GM12874 (cell line): ENCODE results near the gene TINAGL1.

ENCODE experiments used
- CTCF ChIP-seq: IDR thresholded peaks from 2 replicates; pipeline ENCODE4 v1.5.1; 2011; ENCODE audit warnings: low read depth, mild to moderate bottlenecking, control low read depth, low read length, moderate library complexity; ENCODE audit not compliant: insufficient read depth

The TINAGL1 gene

GRCh38 chr1:31576743-31577455 lies 584 bp downstream of the TINAGL1 start:
- no peak for TF ChIP-seq CTCF

GRCh38 chr1:31577515-31578192 lies 1.3 kb downstream of the TINAGL1 start:
- no peak for TF ChIP-seq CTCF

- no peak for TF ChIP-seq CTCF
Observed at GRCh38 chr1:31579374-31579773, 3.1 kb downstream of the TINAGL1 start.

- TF ChIP-seq CTCF = no peak
Observed at GRCh38 chr1:31580513-31580870, 4.2 kb downstream of the TINAGL1 start.

- no peak for TF ChIP-seq CTCF
Observed at GRCh38 chr1:31580891-31581603, 4.7 kb downstream of the TINAGL1 start.

- TF ChIP-seq CTCF = no peak
Observed at GRCh38 chr1:31581821-31582810, 5.8 kb downstream of the TINAGL1 start.
